Testis (tissue), 2 donors: ENCODE measurements around the gene YEATS4.

Experiments used
- CTCF ChIP-seq, 3 experiments: fragments of 450-650 bp in 2 of 3; fragments of 200-600 bp in 1 of 3; sonication (generic) in 1 of 3; IDR thresholded peaks; one replicate each; pipeline ENCODE4 v1.5.1; 2016 to 2019; ENCODE audit warnings: antibody characterized with exemption in 3 of 3, mild to moderate bottlenecking in 2 of 3, moderate library complexity in 1 of 3
- POLR2A ChIP-seq: fragments of 450-650 bp; IDR thresholded peaks from one replicate; pipeline ENCODE4 v1.6.1; 2017; ENCODE audit warnings: antibody characterized with exemption, mild to moderate bottlenecking, moderate library complexity

GRCh38 chr12:69368171-69368570 is 8.6 kb downstream of the YEATS4 start:
- TF ChIP-seq CTCF (IDR thresholded peaks at IDR 0.05) (no peak), POLR2A (no peak)
